ENCODE measurements around the gene SACM1L.

The SACM1L gene

DNA sequence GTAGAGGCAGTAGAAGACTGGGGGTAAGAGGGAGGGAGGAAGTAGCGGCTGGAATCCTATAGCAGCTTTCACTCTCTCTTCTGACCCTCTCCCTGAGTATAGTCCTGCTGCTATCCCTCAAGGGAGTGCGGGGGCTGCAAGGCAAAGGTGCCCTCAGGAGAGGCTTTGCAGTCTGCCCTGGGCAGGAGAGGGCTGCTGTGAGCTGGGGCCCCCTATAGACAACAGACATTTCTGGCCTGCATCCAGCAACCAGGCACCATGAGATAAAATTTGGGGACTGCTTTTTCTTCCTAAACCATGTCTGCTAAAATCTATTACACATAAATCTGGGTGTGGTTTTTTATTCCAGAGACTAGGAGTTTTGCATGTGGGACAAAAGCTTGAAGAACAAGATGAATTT lies 48.0 kb downstream of the SACM1L start:
- no peak for DNase-seq (ENCODE audit: low read depth)
- no peak for TF ChIP-seq CTCF (conservative IDR thresholded peaks at IDR 0.05; ENCODE audit: control insufficient read depth, insufficient read depth, low read depth, low read length)
- no peak overlapping the region for H3K4me3 ChIP-seq (ENCODE audit: control insufficient read depth, low read depth, low read length)

DNA sequence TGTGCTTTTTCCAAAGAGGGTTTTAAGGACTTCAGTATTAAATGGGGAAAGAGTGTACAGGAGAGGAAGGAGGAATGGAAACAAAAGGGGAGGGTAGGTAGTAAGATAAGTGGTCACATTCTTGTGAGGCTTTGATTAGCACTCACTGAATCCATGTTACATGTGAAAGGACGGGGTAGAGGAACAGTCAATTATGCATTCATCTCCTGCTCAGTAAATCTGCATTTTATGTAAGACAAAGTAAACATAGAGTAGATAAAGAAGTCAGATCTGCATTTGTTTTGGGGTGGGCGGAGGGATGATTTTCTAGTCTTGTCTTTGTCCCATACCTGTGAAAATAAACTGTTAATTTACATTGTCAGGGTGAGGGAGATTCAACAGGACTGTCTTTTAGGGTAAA lies 50.8 kb downstream of the SACM1L start:
- no peak for TF ChIP-seq CTCF (conservative IDR thresholded peaks at IDR 0.05; ENCODE audit: control insufficient read depth, insufficient read depth, low read depth, low read length)
- no peak for DNase-seq (ENCODE audit: low read depth)
- H3K4me3 ChIP-seq (ENCODE audit: control insufficient read depth, low read depth, low read length), result no peak overlapping the region

- no peak for TF ChIP-seq CTCF (conservative IDR thresholded peaks at IDR 0.05; ENCODE audit: control insufficient read depth, insufficient read depth, low read depth, low read length)
- H3K4me3 ChIP-seq (ENCODE audit: control insufficient read depth, low read depth, low read length), result no peak overlapping the region
- DNase-seq (ENCODE audit: low read depth), result no peak
These were observed 52.1 kb downstream of the SACM1L start for GRCh38 chr3:45741247-45741646.

DNA sequence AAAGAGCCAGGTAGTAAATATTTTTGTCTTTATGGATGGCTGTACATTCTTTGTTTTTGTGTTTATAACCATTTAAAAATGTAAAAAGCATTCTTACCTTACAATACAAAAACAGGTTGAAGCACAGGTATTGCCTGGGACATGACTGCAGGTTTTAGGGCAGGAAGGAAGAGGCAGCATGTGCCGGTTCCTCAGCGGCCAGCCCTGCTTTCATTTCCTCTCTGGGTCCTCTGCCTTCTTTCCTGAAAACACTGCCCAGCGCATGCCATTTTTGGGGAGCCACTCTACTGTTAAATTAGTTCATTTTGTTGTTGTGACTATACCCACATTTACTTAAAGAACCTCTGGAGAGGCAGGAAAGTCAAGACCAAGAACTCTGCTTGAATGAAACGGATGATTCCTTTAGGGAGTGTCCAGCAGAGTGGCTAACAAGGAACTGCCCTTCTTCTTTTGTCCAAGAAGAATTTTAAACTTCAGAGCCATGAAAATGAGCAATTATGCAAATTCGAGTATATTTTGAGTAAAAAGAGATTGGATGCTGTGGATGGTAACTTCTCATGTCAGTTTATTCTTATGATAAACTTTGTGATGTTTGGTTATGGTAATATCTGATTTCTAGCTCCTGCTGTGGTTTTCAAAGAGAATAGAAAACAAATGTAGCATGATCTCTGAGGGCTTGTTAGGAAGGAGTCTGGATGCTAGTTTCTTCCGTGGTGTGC lies 52.7 kb downstream of the SACM1L start:
- no peak for TF ChIP-seq CTCF (conservative IDR thresholded peaks at IDR 0.05; ENCODE audit: control insufficient read depth, insufficient read depth, low read depth, low read length)
- H3K4me3 ChIP-seq (ENCODE audit: control insufficient read depth, low read depth, low read length), result no peak overlapping the region
- DNase-seq (ENCODE audit: low read depth), result no peak

DNA sequence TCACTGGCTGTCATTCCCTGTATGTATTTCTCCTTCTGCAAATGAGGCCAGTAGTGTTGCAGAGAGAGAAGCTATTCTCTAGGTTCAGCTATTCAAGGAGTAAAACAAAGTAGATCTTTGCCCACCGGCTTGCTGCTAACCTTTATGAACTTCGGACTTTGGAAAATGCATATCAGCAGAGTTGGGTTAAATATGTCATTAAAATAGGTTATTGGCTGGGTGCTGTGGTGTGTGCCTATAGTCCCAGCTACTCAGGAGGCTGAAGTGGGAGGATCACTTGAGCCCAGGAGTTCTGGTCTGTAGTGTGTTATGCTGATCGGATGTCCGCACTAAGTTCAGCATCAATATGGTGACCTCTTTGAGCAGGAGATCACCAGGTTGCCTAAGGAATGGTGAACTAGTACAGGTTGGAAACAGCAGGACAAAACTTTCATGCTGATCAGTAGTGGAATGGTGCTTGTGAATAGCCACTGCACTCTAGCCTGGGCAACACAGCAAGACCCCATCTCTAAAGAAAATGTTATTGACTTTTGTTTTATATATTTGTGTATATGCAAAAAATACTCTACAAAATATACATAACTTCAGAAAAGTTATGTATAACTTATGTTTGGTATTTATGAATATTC lies 53.4 kb downstream of the SACM1L start:
- H3K4me3 ChIP-seq (ENCODE audit: control insufficient read depth, low read depth, low read length), result no peak overlapping the region
- DNase-seq (ENCODE audit: low read depth), result no peak
- no peak for TF ChIP-seq CTCF (conservative IDR thresholded peaks at IDR 0.05; ENCODE audit: control insufficient read depth, insufficient read depth, low read depth, low read length)

- no peak overlapping the region for H3K4me3 ChIP-seq (ENCODE audit: control insufficient read depth, low read depth, low read length)
- TF ChIP-seq CTCF (conservative IDR thresholded peaks at IDR 0.05; ENCODE audit: control insufficient read depth, insufficient read depth, low read depth, low read length), result no peak
- no peak for DNase-seq (ENCODE audit: low read depth)
These were observed 57.1 kb downstream of the SACM1L start for GRCh38 chr3:45746165-45746776.

Measured in fibroblast of mammary gland (primary cell).